Astrocyte (in vitro differentiated cells and primary cell): Measurements from ENCODE around the gene TNKS1BP1.

Experiments used
- EZH2 ChIP-seq: IDR thresholded peaks from 2 replicates; pipeline ENCODE4 v1.6.1; 2012; ENCODE audit warnings: mild to moderate bottlenecking, low read length, inconsistent platforms; ENCODE audit not compliant: insufficient read depth
- TF ChIP-seq, protein P1 (sequence below): IDR thresholded peaks from 2 replicates; pipeline ENCODE4 v1.5.1; 2011; ENCODE audit warnings: low read depth, mild to moderate bottlenecking, inconsistent platforms, low read length, moderate library complexity; ENCODE audit not compliant: insufficient read depth

GRCh38 chr11:57300785-57301184 lies 24.0 kb downstream of the TNKS1BP1 start:
- TF ChIP-seq EZH2, result no peak
- TF ChIP-seq, protein P1, sequence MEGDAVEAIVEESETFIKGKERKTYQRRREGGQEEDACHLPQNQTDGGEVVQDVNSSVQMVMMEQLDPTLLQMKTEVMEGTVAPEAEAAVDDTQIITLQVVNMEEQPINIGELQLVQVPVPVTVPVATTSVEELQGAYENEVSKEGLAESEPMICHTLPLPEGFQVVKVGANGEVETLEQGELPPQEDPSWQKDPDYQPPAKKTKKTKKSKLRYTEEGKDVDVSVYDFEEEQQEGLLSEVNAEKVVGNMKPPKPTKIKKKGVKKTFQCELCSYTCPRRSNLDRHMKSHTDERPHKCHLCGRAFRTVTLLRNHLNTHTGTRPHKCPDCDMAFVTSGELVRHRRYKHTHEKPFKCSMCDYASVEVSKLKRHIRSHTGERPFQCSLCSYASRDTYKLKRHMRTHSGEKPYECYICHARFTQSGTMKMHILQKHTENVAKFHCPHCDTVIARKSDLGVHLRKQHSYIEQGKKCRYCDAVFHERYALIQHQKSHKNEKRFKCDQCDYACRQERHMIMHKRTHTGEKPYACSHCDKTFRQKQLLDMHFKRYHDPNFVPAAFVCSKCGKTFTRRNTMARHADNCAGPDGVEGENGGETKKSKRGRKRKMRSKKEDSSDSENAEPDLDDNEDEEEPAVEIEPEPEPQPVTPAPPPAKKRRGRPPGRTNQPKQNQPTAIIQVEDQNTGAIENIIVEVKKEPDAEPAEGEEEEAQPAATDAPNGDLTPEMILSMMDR, result no peak
